HG03045 (cell line): ENCODE results near the gene PODNL1.

Experiments
- ATAC-seq: cut with Tn5 transposase; IDR thresholded peaks from one replicate; pipeline ENCODE4 v1.9.1; 2021; ENCODE audit warnings: mild to moderate bottlenecking, moderate library complexity; ENCODE audit not compliant: unreplicated experiment

Gene PODNL1

GRCh38 chr19:13899912-13900584 lies 38.2 kb downstream of the PODNL1 start:
- no peak for ATAC-seq

- ATAC-seq = no peak
Measured at GRCh38 chr19:13899393-13899792, 38.8 kb downstream of the PODNL1 start.

DNA sequence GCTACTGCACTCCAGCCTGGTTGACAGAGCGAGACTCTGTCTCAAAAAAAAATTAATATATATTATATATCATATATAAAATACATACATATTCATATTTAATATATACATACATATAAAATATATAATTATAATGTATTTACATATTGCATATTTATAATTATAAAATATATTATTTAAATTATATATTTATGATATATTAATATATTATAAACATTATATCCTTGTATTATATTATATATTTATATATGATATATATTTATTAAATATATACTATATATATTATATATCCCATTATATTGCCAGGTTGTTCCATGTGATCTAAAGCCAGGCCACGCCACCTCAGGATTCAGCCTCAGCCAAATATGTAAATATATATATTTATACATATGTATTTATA lies 42.0 kb downstream of the PODNL1 start:
- no peak for ATAC-seq

DNA sequence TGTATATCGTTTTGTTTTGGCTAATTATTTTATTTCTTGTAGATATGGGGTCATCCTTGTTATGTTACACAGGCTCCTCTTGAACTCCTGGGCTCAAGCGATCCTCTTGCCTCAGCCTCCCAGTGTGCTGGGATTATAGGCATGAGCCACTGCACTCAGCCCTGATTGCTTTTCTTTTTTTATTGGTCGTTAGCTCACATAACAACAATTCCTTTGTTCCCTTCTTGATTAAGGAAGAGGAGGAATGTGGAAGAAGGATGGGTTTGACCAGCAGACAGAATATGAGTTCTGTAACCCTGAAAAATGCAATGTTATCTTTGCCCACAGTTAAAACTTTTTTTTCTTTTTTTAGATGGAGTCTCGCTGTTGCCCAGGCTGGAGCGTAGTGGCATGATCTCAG lies 43.7 kb downstream of the PODNL1 start:
- no peak for ATAC-seq

GRCh38 chr19:13892870-13893269 lies 45.3 kb downstream of the PODNL1 start:
- no peak for ATAC-seq

- ATAC-seq = no peak
Measured at GRCh38 chr19:13890136-13890535, 48.1 kb downstream of the PODNL1 start.

DNA sequence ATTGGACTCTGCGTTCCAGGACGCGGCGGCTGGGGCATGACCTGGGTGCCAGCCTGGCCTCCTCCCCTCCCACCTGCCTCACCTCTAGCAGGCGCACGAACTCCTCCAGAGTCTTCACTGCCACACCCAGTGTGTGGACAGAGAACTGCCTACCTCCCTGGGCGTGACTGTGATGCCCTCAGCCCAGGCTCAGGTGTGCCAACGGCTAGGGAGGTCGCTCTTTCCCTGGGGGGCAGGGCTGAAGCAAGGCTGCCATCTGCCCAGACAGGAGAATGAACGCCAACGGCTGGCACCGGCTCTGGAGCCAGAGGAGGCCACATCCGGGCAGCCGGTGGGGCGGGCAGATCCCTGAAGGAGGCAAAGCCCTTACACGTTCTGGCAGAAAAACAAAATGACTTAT lies 49.9 kb downstream of the PODNL1 start:
- ATAC-seq = no peak

- no peak for ATAC-seq
Measured at GRCh38 chr19:13887517-13887916, 50.7 kb downstream of the PODNL1 start.

DNA sequence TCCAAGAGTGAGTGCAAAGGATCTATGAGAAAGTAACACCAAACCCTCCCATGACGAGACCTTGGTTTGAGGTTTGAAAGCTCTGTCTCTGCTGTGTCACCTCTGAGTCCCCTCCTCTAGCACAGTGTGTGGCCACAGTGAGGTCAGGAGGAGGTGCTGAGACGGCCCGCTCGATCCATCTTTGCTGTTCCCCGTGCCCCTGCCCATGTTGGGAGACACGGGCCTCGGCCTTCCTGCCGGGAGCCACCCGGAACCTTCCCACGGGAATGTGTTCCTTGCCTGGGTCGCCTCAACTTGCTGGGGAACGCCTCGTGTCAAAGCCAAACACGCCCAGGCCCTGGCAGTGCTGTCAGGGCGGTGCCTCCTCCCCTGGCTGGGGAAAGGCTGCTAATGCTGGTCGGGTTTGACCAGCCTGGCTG lies 51.2 kb downstream of the PODNL1 start:
- ATAC-seq = no peak

- no peak for ATAC-seq
Measured at GRCh38 chr19:13885826-13886365, 52.3 kb downstream of the PODNL1 start.

DNA sequence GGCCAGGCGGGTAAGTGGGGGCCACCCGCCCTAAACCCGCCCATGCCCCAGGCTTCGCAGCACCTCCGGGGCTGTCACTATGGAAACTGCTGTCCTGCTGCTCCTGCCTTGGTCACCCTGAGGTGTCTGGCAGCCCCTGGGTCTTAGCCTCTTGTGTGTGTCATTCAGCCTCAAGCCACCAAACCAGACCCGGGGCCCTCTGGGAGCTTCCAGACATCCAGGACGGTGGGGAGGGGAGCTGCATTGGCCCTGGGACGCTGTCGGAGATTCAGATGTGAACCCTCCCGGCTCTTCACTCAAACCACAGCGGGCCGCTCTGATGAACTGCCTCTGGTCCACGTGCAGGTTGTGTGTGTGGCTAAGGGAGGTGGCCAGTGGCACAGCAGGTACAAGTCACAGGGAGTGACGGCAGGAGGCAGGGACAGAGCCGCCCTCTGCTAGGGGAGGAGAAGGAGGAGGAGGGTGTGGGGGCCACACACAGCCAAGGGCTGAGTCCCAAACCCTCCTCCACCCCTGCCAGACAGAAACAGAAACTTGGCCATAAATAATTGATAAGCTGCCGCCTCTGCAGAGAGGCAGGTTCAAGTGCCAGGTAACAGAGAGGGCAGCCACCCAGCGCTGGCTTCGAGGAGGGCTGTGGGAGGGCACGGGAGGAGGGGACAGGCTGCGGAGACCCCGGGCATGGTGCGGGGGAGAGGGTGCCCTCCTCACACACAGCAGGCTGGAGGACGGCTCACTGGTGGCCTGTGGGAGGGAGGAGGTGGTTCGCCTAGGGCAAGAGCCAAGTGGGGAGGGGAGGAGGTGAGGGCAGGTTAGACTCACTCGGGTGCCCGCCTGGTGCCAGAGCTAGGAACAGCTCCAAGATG lies 53.3 kb downstream of the PODNL1 start:
- no peak for ATAC-seq

- ATAC-seq = no peak
Measured at GRCh38 chr19:13883516-13884064, 54.6 kb downstream of the PODNL1 start.

DNA sequence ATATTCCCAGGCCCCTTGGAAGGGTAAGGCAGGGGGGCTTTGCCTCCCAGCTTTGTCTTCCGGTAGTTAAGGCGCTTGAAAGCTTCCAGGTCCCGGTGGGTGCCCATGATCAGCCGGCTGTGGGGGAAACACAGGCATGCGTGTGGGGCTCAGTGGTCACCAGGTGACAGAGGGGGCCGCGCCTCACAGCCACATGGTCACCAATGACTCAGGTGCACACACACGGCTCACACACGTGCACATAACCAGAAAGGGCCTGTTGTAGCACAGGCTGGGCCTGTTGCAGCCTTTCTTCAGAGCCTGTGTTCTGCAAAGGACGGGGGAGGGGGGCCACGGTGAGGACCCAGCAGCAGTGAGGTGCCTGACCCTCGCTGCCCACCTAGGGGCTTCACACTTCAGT lies 55.4 kb downstream of the PODNL1 start:
- no peak for ATAC-seq

GRCh38 chr19:13882419-13882795 lies 55.8 kb downstream of the PODNL1 start:
- no peak for ATAC-seq

GRCh38 chr19:13881692-13882418 lies 56.4 kb downstream of the PODNL1 start:
- ATAC-seq = no peak

DNA sequence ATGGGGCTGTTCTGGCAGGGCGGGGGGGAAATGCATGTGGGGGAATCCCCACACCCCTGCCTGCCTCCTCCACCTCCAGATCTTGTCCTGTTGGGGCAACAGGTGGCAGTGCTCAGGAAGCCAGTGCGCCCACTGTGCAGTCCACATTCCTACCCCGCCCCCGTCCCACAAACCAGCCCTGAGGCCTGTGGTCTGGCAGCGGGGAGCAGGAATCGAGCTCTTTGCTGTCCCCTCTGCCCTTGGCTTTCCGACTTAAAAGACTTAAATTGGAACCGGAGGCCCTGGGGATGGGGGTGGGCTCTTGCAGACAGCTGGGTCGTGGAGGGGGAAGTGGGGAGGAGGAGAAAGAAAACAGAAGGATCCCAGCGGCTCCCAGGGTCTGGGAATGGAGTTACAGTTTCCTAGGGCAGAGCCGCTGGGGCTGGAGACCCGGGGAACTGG lies 56.9 kb downstream of the PODNL1 start:
- no peak for ATAC-seq
